GM13977 (cell line): Measurements from ENCODE around the gene PDGFD.

Experiments
- DNase-seq: peaks from one replicate; pipeline ENCODE4 v3.0.0; 2012; ENCODE audit warnings: low spot score
- in situ Hi-C: fragments of 300-500 bp; cut with MboI; formaldehyde crosslinking; loops from one replicate; pipeline ENCODE4 v1.12.0; 2022; ENCODE audit warnings: low sequenced_read_pairs, low pct_unique_long_range_greater_than_20kb, mixed read lengths, inconsistent platforms; ENCODE audit not compliant: unreplicated experiment
- TF ChIP-seq, protein P1 (sequence below): IDR thresholded peaks from 2 replicates; pipeline ENCODE4 v1.5.1; 2012; ENCODE audit warnings: mild to moderate bottlenecking, control low read depth; ENCODE audit not compliant: insufficient read depth; ENCODE audit errors: extremely low read depth, missing control alignments

Gene PDGFD

GRCh38 chr11:103898065-103898464, 265.9 kb downstream of the PDGFD start:
- TF ChIP-seq, protein P1, sequence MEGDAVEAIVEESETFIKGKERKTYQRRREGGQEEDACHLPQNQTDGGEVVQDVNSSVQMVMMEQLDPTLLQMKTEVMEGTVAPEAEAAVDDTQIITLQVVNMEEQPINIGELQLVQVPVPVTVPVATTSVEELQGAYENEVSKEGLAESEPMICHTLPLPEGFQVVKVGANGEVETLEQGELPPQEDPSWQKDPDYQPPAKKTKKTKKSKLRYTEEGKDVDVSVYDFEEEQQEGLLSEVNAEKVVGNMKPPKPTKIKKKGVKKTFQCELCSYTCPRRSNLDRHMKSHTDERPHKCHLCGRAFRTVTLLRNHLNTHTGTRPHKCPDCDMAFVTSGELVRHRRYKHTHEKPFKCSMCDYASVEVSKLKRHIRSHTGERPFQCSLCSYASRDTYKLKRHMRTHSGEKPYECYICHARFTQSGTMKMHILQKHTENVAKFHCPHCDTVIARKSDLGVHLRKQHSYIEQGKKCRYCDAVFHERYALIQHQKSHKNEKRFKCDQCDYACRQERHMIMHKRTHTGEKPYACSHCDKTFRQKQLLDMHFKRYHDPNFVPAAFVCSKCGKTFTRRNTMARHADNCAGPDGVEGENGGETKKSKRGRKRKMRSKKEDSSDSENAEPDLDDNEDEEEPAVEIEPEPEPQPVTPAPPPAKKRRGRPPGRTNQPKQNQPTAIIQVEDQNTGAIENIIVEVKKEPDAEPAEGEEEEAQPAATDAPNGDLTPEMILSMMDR, result no peak
- peak; percentile 13 for DNase-seq
- in situ Hi-C loops, result no loop called here

DNA sequence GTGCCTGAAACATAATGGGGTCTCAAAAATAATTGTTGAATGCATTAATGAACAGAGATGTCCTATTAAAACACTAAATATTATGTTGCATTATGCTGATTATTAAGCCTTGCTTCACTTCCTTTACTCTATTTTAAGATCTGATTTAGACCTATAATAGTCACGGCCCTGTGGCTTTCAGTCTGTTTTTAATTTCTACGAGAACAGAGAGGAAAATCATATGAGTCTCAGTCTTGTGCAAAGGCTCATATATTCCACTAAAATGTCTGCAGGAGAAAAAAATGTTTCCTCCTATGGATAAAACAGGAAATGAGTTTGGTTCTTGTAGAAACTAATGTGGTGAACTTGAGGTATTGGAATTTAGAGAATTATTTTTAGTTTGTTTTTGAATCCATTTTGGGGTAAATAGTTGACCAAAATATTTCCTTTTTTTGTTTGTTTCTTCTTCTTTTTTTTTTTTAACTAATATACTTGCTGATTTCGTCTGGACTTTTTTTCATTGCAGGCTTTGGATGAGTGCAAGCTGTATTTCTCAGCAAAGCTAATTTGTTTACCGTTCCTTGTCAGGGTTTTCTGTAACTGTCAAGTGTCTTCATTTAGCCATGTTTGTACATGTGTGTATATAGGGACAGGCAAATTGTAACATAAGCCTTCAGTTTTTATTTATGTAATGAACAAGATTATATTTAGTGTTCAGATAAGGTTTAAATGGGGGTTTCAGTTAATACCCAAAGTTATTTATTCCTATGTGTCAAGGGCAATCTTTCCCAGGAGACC, 266.6 kb downstream of the PDGFD start:
- DNase-seq, result no peak
- TF ChIP-seq, protein P1, result no peak
- in situ Hi-C loops, result no loop called here

DNA sequence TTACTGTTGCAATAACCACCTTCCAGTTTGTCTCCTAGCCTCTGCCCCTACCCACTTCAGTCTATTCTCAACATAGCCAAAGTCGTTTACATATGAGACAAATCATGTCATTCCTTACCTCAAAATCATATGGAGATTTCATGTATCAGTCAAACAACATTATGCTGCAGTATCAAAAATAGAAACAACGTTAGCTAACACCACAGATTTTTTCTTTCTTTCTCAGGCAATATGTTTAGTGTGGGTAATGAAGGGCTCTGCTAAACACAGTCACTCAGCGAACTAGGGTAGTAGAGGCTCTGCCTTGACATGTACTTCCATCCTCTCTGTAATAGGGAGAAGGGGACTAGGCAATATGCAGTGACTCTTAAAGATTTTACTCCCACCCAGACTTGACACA, 268.8 kb downstream of the PDGFD start:
- in situ Hi-C loops, result no loop called here
- DNase-seq, result no peak
- TF ChIP-seq, protein P1, result no peak

DNA sequence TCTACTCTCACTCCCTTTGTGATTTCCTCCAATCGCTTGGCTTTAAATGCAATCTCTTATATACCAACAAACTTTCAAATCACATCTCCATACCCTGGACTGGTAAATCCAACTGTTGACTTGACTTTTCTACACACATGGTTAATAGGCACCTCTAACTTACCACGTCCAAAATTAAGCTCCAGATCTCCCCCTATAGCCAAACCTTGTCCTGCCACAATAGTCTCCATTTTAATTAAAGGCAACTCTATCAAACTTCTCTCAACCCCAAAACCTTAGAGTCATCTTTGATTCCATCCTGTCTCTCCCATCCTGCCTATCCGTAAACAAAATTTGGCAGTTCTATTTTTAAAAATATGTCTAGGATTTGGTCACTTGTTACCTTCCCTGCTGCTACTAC, 269.3 kb downstream of the PDGFD start:
- no peak for DNase-seq
- TF ChIP-seq, protein P1, result no peak
- in situ Hi-C loops, result no loop called here

- DNase-seq, result no peak
- in situ Hi-C loops, result no loop called here
- TF ChIP-seq, protein P1, result no peak
These were observed 269.9 kb downstream of the PDGFD start for GRCh38 chr11:103894034-103894433.

- no peak for DNase-seq
- TF ChIP-seq, protein P1, result no peak
- in situ Hi-C loops, result no loop called here
These were observed 270.6 kb downstream of the PDGFD start for GRCh38 chr11:103893371-103893770.
